HCT116 (cell line): ENCODE results near the gene CGRRF1. TPM values are rescaled to one million over a fixed set of nuclear protein-coding genes. Genes with fewer than 3 reads are reported as not detected.

Experiments
- ATAC-seq: fragments of 200-7000 bp; cut with Tn5 transposase; 2 replicates; pipeline ENCODE4 v1.9.1; 2020; ENCODE audit warnings: mild to moderate bottlenecking, moderate library complexity
- BruUV-seq: library from RNA; stranded (reverse); fragments of 400-500 nt; replicated peaks from 2 replicates; lab custom pipeline; 2021; lab: Mats Ljungman, UMichigan
- CTCF ChIA-PET: fragments of 300-600 bp; sonication (Branson Sonifier 250); formaldehyde crosslinking; loops from one replicate; lab custom pipeline; 2021; ENCODE audit warnings: antibody characterized with exemption; lab: Charles Lee
- POLR2A ChIA-PET: fragments of 300-600, 350-600 bp; sonication (Branson Sonifier 250); formaldehyde crosslinking; loops from one replicate; lab custom pipeline; 2021; ENCODE audit warnings: antibody characterized with exemption; lab: Charles Lee
- RAD21 ChIA-PET, 2 experiments: fragments of 300-600 bp; sonication (Branson Sonifier 250); formaldehyde crosslinking; loops; one replicate each; lab custom pipeline; 2023; ENCODE audit warnings: low total read pairs in 2 of 2; ENCODE audit not compliant: uncharacterized antibody in 2 of 2, unreplicated experiment in 2 of 2, low non-redundant PET in 1 of 2; lab: Charles Lee
- DNase-seq: peaks from one replicate; pipeline ENCODE4 v3.0.0-alpha.2; 2010; ENCODE audit warnings: low read depth, low spot score
- H2AFZ ChIP-seq: fragments of 200-600 bp; shearing (Covaris generic), sonication (generic); 2 replicates; pipeline ENCODE4 v1.6.1; 2017; ENCODE audit warnings: low read depth, mixed run types, mixed read lengths, antibody characterized with exemption, low read length; ENCODE audit not compliant: poor library complexity, severe bottlenecking
- H3K27ac ChIP-seq: 2 replicates; pipeline ENCODE4 v1.5.1; 2012; ENCODE audit warnings: low read depth, low read length
- H3K27me3 ChIP-seq: fragments of 200-600 bp; sonication (generic); 2 replicates; pipeline ENCODE4 v1.6.1; 2016; ENCODE audit warnings: mixed run types, low read length, mixed read lengths; ENCODE audit not compliant: insufficient read depth
- H3K36me3 ChIP-seq, 2 experiments: fragments of 200-500 bp in 1 of 2; fragments of 200-600 bp in 1 of 2; sonication (Bioruptor generic) in 1 of 2; sonication (generic) in 1 of 2; 2 replicates each; pipeline versions ENCODE4 v1.5.1 to v1.6.1; 2014 to 2016; ENCODE audit warnings: low read length in 2 of 2, inconsistent platforms in 1 of 2, mixed read lengths in 1 of 2, mixed run types in 1 of 2; ENCODE audit not compliant: insufficient read depth in 2 of 2, control insufficient read depth in 1 of 2
- H3K4me1 ChIP-seq, 2 experiments: fragments of 200-600 bp in 1 of 2; sonication (generic) in 1 of 2; 2 replicates each; pipeline versions ENCODE4 v1.5.1 to v1.6.1; 2012 to 2017; ENCODE audit warnings: low read length in 2 of 2, inconsistent platforms in 1 of 2, mild to moderate bottlenecking in 1 of 2, mixed read lengths in 1 of 2, mixed run types in 1 of 2, moderate library complexity in 1 of 2; ENCODE audit not compliant: insufficient read depth in 2 of 2, control insufficient read depth in 1 of 2
- H3K4me2 ChIP-seq: fragments of 200-600 bp; sonication (generic); 2 replicates; pipeline ENCODE4 v1.6.1; 2017; ENCODE audit warnings: mixed run types, low read length, mixed read lengths
- H3K4me3 ChIP-seq, 2 experiments: fragments of 200-600 bp in 1 of 2; sonication (generic) in 1 of 2; replicated peaks in 1 of 2; 2 replicates each; pipeline ENCODE4 v1.5.1; 2011 to 2016; ENCODE audit warnings: low read length in 2 of 2, control low read depth in 1 of 2, low read depth in 1 of 2, mild to moderate bottlenecking in 1 of 2, mixed read lengths in 1 of 2, mixed run types in 1 of 2
- H3K79me2 ChIP-seq: fragments of 200-600 bp; sonication (generic); 2 replicates; pipeline ENCODE4 v1.6.1; 2017; ENCODE audit warnings: mild to moderate bottlenecking, mixed run types, low read length, moderate library complexity, mixed read lengths; ENCODE audit not compliant: insufficient read depth
- H3K9ac ChIP-seq: fragments of 200-600 bp; sonication (generic); 2 replicates; pipeline ENCODE4 v1.6.1; 2016; ENCODE audit warnings: low read length, mixed read lengths
- H3K9me2 ChIP-seq: fragments of 200-600 bp; sonication (generic), shearing (Covaris generic); 2 replicates; pipeline ENCODE4 v1.6.1; 2017; ENCODE audit warnings: mixed run types, mild to moderate bottlenecking, moderate library complexity; ENCODE audit not compliant: insufficient read depth
- H3K9me3 ChIP-seq, 2 experiments: fragments of 200-500 bp in 1 of 2; fragments of 200-600 bp in 1 of 2; sonication (Bioruptor generic) in 1 of 2; sonication (generic) in 1 of 2; 2 replicates each; pipeline ENCODE4 v1.6.1; 2014 to 2017; ENCODE audit warnings: low read length in 2 of 2, mixed read lengths in 2 of 2, inconsistent platforms in 1 of 2, low read depth in 1 of 2, mild to moderate bottlenecking in 1 of 2, mixed run types in 1 of 2, moderate library complexity in 1 of 2; ENCODE audit not compliant: control insufficient read depth in 1 of 2, insufficient read depth in 1 of 2
- H4K20me1 ChIP-seq: fragments of 200-600 bp; sonication (generic), shearing (Covaris generic); 2 replicates; pipeline ENCODE4 v1.6.1; 2017; ENCODE audit warnings: mixed run types, mild to moderate bottlenecking, moderate library complexity; ENCODE audit not compliant: insufficient read depth
- CBX3 ChIP-seq: IDR thresholded peaks from 2 replicates; pipeline ENCODE4 v1.6.1; 2012; ENCODE audit warnings: low read depth
- CEBPB ChIP-seq: IDR thresholded peaks from 2 replicates; pipeline ENCODE4 v1.6.1; 2012; ENCODE audit warnings: low read depth
- CTCF ChIP-seq, 3 experiments: fragments of 200-600 bp in 1 of 3; sonication (generic) in 1 of 3; IDR thresholded peaks in 2 of 3; conservative IDR thresholded peaks in 1 of 3; 2 replicates each; pipeline ENCODE4 v1.5.1; 2012 to 2017; ENCODE audit warnings: low read depth in 2 of 3, low read length in 2 of 3, antibody characterized with exemption in 1 of 3, borderline replicate concordance in 1 of 3, control low read depth in 1 of 3, mild to moderate bottlenecking in 1 of 3, mixed read lengths in 1 of 3, mixed run types in 1 of 3, moderate library complexity in 1 of 3; ENCODE audit not compliant: insufficient read depth in 1 of 3
- EGR1 ChIP-seq: IDR thresholded peaks from 2 replicates; pipeline ENCODE4 v1.6.1; 2012; ENCODE audit warnings: low read depth
- EZH2 ChIP-seq: fragments of 200-600 bp; sonication (generic); IDR thresholded peaks from 2 replicates; pipeline ENCODE4 v1.6.1; 2017; ENCODE audit warnings: antibody characterized with exemption, mixed run types
- EZH2phosphoT487 ChIP-seq: fragments of 200-600 bp; IDR thresholded peaks from 2 replicates; pipeline ENCODE4 v1.6.1; 2018; ENCODE audit warnings: antibody characterized with exemption, borderline replicate concordance
- FOSL1 ChIP-seq: IDR thresholded peaks from 2 replicates; pipeline ENCODE4 v1.6.1; 2012; ENCODE audit warnings: low read depth
- JUND ChIP-seq: IDR thresholded peaks from 2 replicates; pipeline ENCODE4 v1.6.1; 2012
- MAX ChIP-seq: IDR thresholded peaks from 2 replicates; pipeline ENCODE4 v1.6.1; 2012
- POLR2A ChIP-seq: IDR thresholded peaks from 2 replicates; pipeline ENCODE4 v1.7.0; 2011; ENCODE audit warnings: borderline replicate concordance; ENCODE audit not compliant: insufficient read depth, insufficient read length; ENCODE audit errors: extremely low read depth
- SIN3A ChIP-seq: IDR thresholded peaks from 2 replicates; pipeline ENCODE4 v1.6.1; 2012; ENCODE audit warnings: low read depth
- SP1 ChIP-seq: IDR thresholded peaks from 2 replicates; pipeline ENCODE4 v1.6.1; 2012; ENCODE audit warnings: low read depth
- SRF ChIP-seq: IDR thresholded peaks from 2 replicates; pipeline ENCODE4 v1.6.1; 2012; ENCODE audit warnings: low read depth
- TCF7L2 ChIP-seq: IDR thresholded peaks from 2 replicates; pipeline ENCODE4 v1.7.0; 2011; ENCODE audit warnings: borderline replicate concordance, inconsistent platforms; ENCODE audit not compliant: insufficient read depth, insufficient read length; ENCODE audit errors: extremely low read depth
- YY1 ChIP-seq: IDR thresholded peaks from 2 replicates; pipeline ENCODE4 v1.6.1; 2011; ENCODE audit warnings: low read length, low read depth, moderate library complexity, mild to moderate bottlenecking; ENCODE audit not compliant: insufficient replicate concordance; ENCODE audit errors: extremely low read depth
- ZBTB33 ChIP-seq: IDR thresholded peaks from 2 replicates; pipeline ENCODE4 v1.6.1; 2011; ENCODE audit warnings: mild to moderate bottlenecking, low read length, moderate library complexity; ENCODE audit not compliant: insufficient replicate concordance; ENCODE audit errors: extremely low read depth
- ZFX ChIP-seq: fragments of 450-650 bp; IDR thresholded peaks from 2 replicates; pipeline ENCODE4 v1.6.1; 2017
- ZNF274 ChIP-seq: fragments of 200-500 bp; sonication (Bioruptor generic); IDR thresholded peaks from 2 replicates; pipeline ENCODE4 v1.6.1; 2014; ENCODE audit warnings: mild to moderate bottlenecking, low read depth, low read length, inconsistent platforms
- intact Hi-C: fragments of 100-400 bp; cut with micrococcal nuclease; formaldehyde crosslinking; loops from 2 replicates; pipeline ENCODE4 v1.10.0; 2022
- total RNA-seq: library from RNA; stranded (reverse); gene quantifications from one replicate; pipeline ENCODE4 v1.2.1, GENCODE V29; 2021; ENCODE audit not compliant: unreplicated experiment

The CGRRF1 gene
- total RNA-seq, 1 experiment from 2014 or later: 15.9 TPM

GRCh38 chr14:54585214-54585613 lies 75.5 kb downstream of the CGRRF1 start:
- Histone ChIP-seq H3K9me2 (no peaks in the 10 kb centered on the region), H3K9ac (no peak overlapping the region), H3K36me3 (no peaks in the 10 kb centered on the region), H3K79me2 (peaks cover 9% of the 10 kb centered on the region; the same call in 1 of the 2 replicates), H3K27me3 (no peaks in the 10 kb centered on the region), H3K4me1 (peaks cover 0 to 14% of the 10 kb centered on the region in 2 experiments; a peak in 1 of 4 replicates), H3K9me3 (no peaks in the 10 kb centered on the region), H4K20me1 (no peaks in the 10 kb centered on the region), H2AFZ (no peak overlapping the region), H3K4me2 (no peak overlapping the region), H3K27ac (no peak overlapping the region), H3K4me3 (no peak overlapping the region)
- TF ChIP-seq TCF7L2: no peak
- TF ChIP-seq CBX3: no peak
- no peak for TF ChIP-seq SP1
- TF ChIP-seq SRF: no peak
- TF ChIP-seq SIN3A: no peak
- no peak for TF ChIP-seq YY1
- TF ChIP-seq FOSL1: no peak
- no peak for TF ChIP-seq CTCF (IDR thresholded peaks at IDR 0.05 in 2 of 3, conservative IDR thresholded peaks at IDR 0.05 in 1 of 3; ENCODE audit: borderline replicate concordance in 1 of 3, insufficient read depth in 1 of 3, low read depth in 2 of 3, low read length in 2 of 3)
- no peak for TF ChIP-seq ZNF274
- no peak for TF ChIP-seq EZH2phosphoT487
- TF ChIP-seq ZFX: no peak
- no peak for TF ChIP-seq ZBTB33
- TF ChIP-seq JUND: no peak
- TF ChIP-seq POLR2A: no peak
- TF ChIP-seq EGR1: no peak
- TF ChIP-seq CEBPB: no peak
- TF ChIP-seq MAX: no peak
- no peak for TF ChIP-seq EZH2
- no TSS peak for BruUV-seq
- ChIA-PET CTCF (no interaction called here), POLR2A (no interaction called here), RAD21 (no interaction called here)
- DNase-seq (no peak), ATAC-seq (no peak)
- intact Hi-C loops: no loop called here
